ENCODE results near the gene NFIX. TPM values are rescaled to one million over a fixed set of nuclear protein-coding genes. Genes with fewer than 3 reads are reported as not detected.

The NFIX gene
- total RNA-seq, 4 donors from 2014 or later: 56.0 to 154 (median 79.4) TPM

GRCh38 chr19:13104848-13105711, 109.8 kb downstream of the NFIX start:
- WGBS: 48% methylated on average over 21 of the region's 29 CpGs

GRCh38 chr19:13109361-13110098, 114.3 kb downstream of the NFIX start:
- Histone ChIP-seq H3K27me3 (no peaks in the 10 kb centered on the region), H3K4me1 (peaks cover under 1 to 7% (median 3%) of the 10 kb centered on the region in 4 donors), H3K4me3 (no peak overlapping the region), H3K27ac (replicated peaks in 1 of 4) (no peak overlapping the region), H3K9me3 (no peaks in the 10 kb centered on the region), H3K36me3 (peaks cover 0 to 69% (median 51%) of the 10 kb centered on the region in 4 donors)
- 96% methylated on average over 20 of the region's 30 CpGs for WGBS
- TF ChIP-seq EP300 (IDR thresholded peaks at IDR 0.05) (no peak), CTCF (IDR thresholded peaks at IDR 0.05) (no peak), POLR2AphosphoS5 (IDR thresholded peaks at IDR 0.05) (no peak), POLR2A (IDR thresholded peaks at IDR 0.05; ENCODE audit: low read depth) (no peak)
- intact Hi-C loops (cut with DNase I): no loop called here
- DNase-seq (ENCODE audit: extremely low spot score): no peak

More at GRCh38 chr19:13104848-13105711, 109.8 kb downstream of the NFIX start:
- TF ChIP-seq POLR2AphosphoS5 (IDR thresholded peaks at IDR 0.05) (no peak), CTCF (IDR thresholded peaks at IDR 0.05) (no peak), EP300 (IDR thresholded peaks at IDR 0.05) (no peak), POLR2A (IDR thresholded peaks at IDR 0.05; ENCODE audit: low read depth) (no peak)
- intact Hi-C loops (cut with DNase I): no loop called here
- DNase-seq (ENCODE audit: extremely low spot score): no peak
- H3K4me1 ChIP-seq: peaks cover 35 to 50% (median 47%) of the 10 kb centered on the region in 4 donors
- peak overlapping the region; percentile 29 to 49 (median 31) for H3K4me3 ChIP-seq
- H3K9me3 ChIP-seq: no peaks in the 10 kb centered on the region
- H3K27me3 ChIP-seq: no peaks in the 10 kb centered on the region
- peaks cover 0 to 38% (median 22%) of the 10 kb centered on the region in 4 donors for H3K36me3 ChIP-seq
- H3K27ac ChIP-seq (replicated peaks in 1 of 4): peak overlapping the region; percentile 28 to 70 (median 64)

- TF ChIP-seq CTCF (IDR thresholded peaks at IDR 0.05) (no peak), EP300 (IDR thresholded peaks at IDR 0.05) (no peak), POLR2AphosphoS5 (IDR thresholded peaks at IDR 0.05) (no peak), POLR2A (IDR thresholded peaks at IDR 0.05; ENCODE audit: low read depth) (no peak)
- peaks cover 0 to 3% (median 2%) of the 10 kb centered on the region in 4 donors for H3K4me1 ChIP-seq
- H3K4me3 ChIP-seq: no peak overlapping the region
- H3K36me3 ChIP-seq: peaks cover 0 to 74% (median 55%) of the 10 kb centered on the region in 4 donors
- WGBS: 89% methylated on average over 7 of the region's 15 CpGs
- no peaks in the 10 kb centered on the region for H3K9me3 ChIP-seq
- DNase-seq (ENCODE audit: extremely low spot score): no peak
- H3K27me3 ChIP-seq: no peaks in the 10 kb centered on the region
- intact Hi-C loops (cut with DNase I): no loop called here
- H3K27ac ChIP-seq (replicated peaks in 1 of 4): no peak overlapping the region
These were observed 114.9 kb downstream of the NFIX start for GRCh38 chr19:13110099-13110610.

- H3K36me3 ChIP-seq: peaks cover 0 to 65% (median 53%) of the 10 kb centered on the region in 4 donors
- H3K4me1 ChIP-seq: peaks cover 18 to 24% (median 22%) of the 10 kb centered on the region in 4 donors
- no peak overlapping the region for H3K4me3 ChIP-seq
- 88% methylated on average over 2 of the region's 10 CpGs for WGBS
- TF ChIP-seq POLR2A (IDR thresholded peaks at IDR 0.05; ENCODE audit: low read depth) (no peak), CTCF (IDR thresholded peaks at IDR 0.05) (no peak), EP300 (IDR thresholded peaks at IDR 0.05) (no peak), POLR2AphosphoS5 (IDR thresholded peaks at IDR 0.05) (no peak)
- no peak for DNase-seq (ENCODE audit: extremely low spot score)
- H3K27ac ChIP-seq (replicated peaks in 1 of 4): no peak overlapping the region
- intact Hi-C loops (cut with DNase I): no loop called here
- no peaks in the 10 kb centered on the region for H3K9me3 ChIP-seq
- H3K27me3 ChIP-seq: no peaks in the 10 kb centered on the region
These were observed 117.3 kb downstream of the NFIX start for GRCh38 chr19:13112555-13112954.
